CD4-positive, alpha-beta T cell treated with Interleukin-6 for 4 hours (primary cell): Measurements from ENCODE around the gene CCKAR.
A peak's percentile ranks its signal among the peaks of the same experiment; 100 is the strongest.

Experiments
- DNase-seq: peaks from one replicate; pipeline ENCODE4 v3.0.0-alpha.2; 2020; ENCODE audit warnings: mixed read lengths

CCKAR gene

GRCh38 chr4:26489101-26489985, 941 bp downstream of the CCKAR start:
- DNase-seq: no peak

GRCh38 chr4:26485684-26486083, 4.6 kb downstream of the CCKAR start:
- DNase-seq: no peak

GRCh38 chr4:26484516-26484915, 5.8 kb downstream of the CCKAR start:
- no peak for DNase-seq

- DNase-seq: no peak
Measured at GRCh38 chr4:26484032-26484515, 6.2 kb downstream of the CCKAR start.

- no peak for DNase-seq
Measured at GRCh38 chr4:26482508-26483462, 7.5 kb downstream of the CCKAR start.

- no peak for DNase-seq
Measured at GRCh38 chr4:26478330-26478729, 12.0 kb downstream of the CCKAR start.

GRCh38 chr4:26476545-26476944, 13.7 kb downstream of the CCKAR start:
- no peak for DNase-seq

GRCh38 chr4:26475716-26476115, 14.6 kb downstream of the CCKAR start:
- no peak for DNase-seq

GRCh38 chr4:26474551-26474950, 15.7 kb downstream of the CCKAR start:
- DNase-seq: no peak

GRCh38 chr4:26473893-26474292, 16.4 kb downstream of the CCKAR start:
- DNase-seq: no peak

- no peak for DNase-seq
Measured at GRCh38 chr4:26471890-26472289, 18.4 kb downstream of the CCKAR start.

- no peak for DNase-seq
Measured at GRCh38 chr4:26468977-26469376, 21.3 kb downstream of the CCKAR start.

GRCh38 chr4:26468283-26468949, 21.9 kb downstream of the CCKAR start:
- no peak for DNase-seq

- no peak for DNase-seq
Measured at GRCh38 chr4:26467724-26468123, 22.6 kb downstream of the CCKAR start.

GRCh38 chr4:26466578-26467270, 23.6 kb downstream of the CCKAR start:
- DNase-seq: no peak

- DNase-seq: no peak
Measured at GRCh38 chr4:26464420-26465095, 25.7 kb downstream of the CCKAR start.

GRCh38 chr4:26463386-26463785, 26.9 kb downstream of the CCKAR start:
- no peak for DNase-seq

GRCh38 chr4:26462874-26463273, 27.4 kb downstream of the CCKAR start:
- DNase-seq: no peak

- no peak for DNase-seq
Measured at GRCh38 chr4:26459756-26460530, 30.3 kb downstream of the CCKAR start.

- peak; percentile 4 for DNase-seq
Measured at GRCh38 chr4:26459054-26459755, 31.1 kb downstream of the CCKAR start.
